Neural progenitor cell (in vitro differentiated cells): Measurements from ENCODE around the gene HEG1. TPM values are rescaled to one million over a fixed set of nuclear protein-coding genes. Genes with fewer than 3 reads are reported as not detected.

Experiments used
- DNase-seq: peaks from one replicate; pipeline ENCODE4 v3.0.0-alpha.2; 2016; ENCODE audit warnings: low spot score
- H2AFZ ChIP-seq: fragments of 200-600 bp; sonication (generic); replicated peaks from 2 replicates; pipeline ENCODE4 v1.6.1; 2016; ENCODE audit warnings: antibody characterized with exemption
- H3F3A ChIP-seq: fragments of 200-600 bp; sonication (generic); 2 replicates; pipeline ENCODE4 v1.6.1; 2016; ENCODE audit warnings: antibody characterized with exemption, low read depth
- H3K27ac ChIP-seq: fragments of 200-600 bp; sonication (generic); 2 replicates; pipeline ENCODE4 v1.5.1; 2016; ENCODE audit warnings: mild to moderate bottlenecking
- H3K27me3 ChIP-seq: fragments of 200-600 bp; sonication (generic); 2 replicates; pipeline ENCODE4 v1.6.1; 2016; ENCODE audit warnings: mild to moderate bottlenecking, moderate library complexity
- H3K36me3 ChIP-seq: fragments of 200-600 bp; sonication (generic); 2 replicates; pipeline ENCODE4 v1.5.1; 2016
- H3K4me1 ChIP-seq: fragments of 200-600 bp; sonication (generic); 2 replicates; pipeline ENCODE4 v1.6.1; 2016; ENCODE audit warnings: mixed run types
- H3K4me2 ChIP-seq: fragments of 200-600 bp; sonication (generic); 2 replicates; pipeline ENCODE4 v1.6.1; 2016
- H3K4me3 ChIP-seq: fragments of 200-600 bp; sonication (generic); 2 replicates; pipeline ENCODE4 v1.5.1; 2016
- H3K79me2 ChIP-seq: fragments of 200-600 bp; sonication (generic); 2 replicates; pipeline ENCODE4 v1.6.1; 2016; ENCODE audit warnings: low read depth
- H3K9ac ChIP-seq: fragments of 200-600 bp; sonication (generic); 2 replicates; pipeline ENCODE4 v1.6.1; 2016
- H3K9me3 ChIP-seq: fragments of 200-600 bp; sonication (generic); 2 replicates; pipeline ENCODE4 v1.5.1; 2016; ENCODE audit warnings: low read depth
- H4K20me1 ChIP-seq: fragments of 200-600 bp; sonication (generic); 2 replicates; pipeline ENCODE4 v1.6.1; 2016; ENCODE audit warnings: low read depth
- H3K27ac Mint-ChIP-seq: 3 replicates; pipeline ENCODE4 v1.8.0; 2021; ENCODE audit warnings: mixed read lengths
- H3K27me3 Mint-ChIP-seq: 2 replicates; pipeline ENCODE4 v1.8.0; 2022; ENCODE audit warnings: low read depth, mild to moderate bottlenecking, inconsistent platforms, moderate library complexity, mixed read lengths; ENCODE audit not compliant: insufficient read depth
- H3K36me3 Mint-ChIP-seq: 3 replicates; pipeline ENCODE4 v1.8.0; 2021; ENCODE audit warnings: mixed read lengths
- H3K4me1 Mint-ChIP-seq: 3 replicates; pipeline ENCODE4 v1.8.0; 2021; ENCODE audit warnings: mixed read lengths
- H3K4me3 Mint-ChIP-seq: 3 replicates; pipeline ENCODE4 v1.8.0; 2021; ENCODE audit warnings: mild to moderate bottlenecking, moderate library complexity, mixed read lengths
- H3K9me3 Mint-ChIP-seq: 3 replicates; pipeline ENCODE4 v1.8.0; 2020; ENCODE audit warnings: mixed read lengths
- CTCF ChIP-seq: fragments of 200-600 bp; sonication (generic); IDR thresholded peaks from 2 replicates; pipeline ENCODE4 v1.5.1; 2017; ENCODE audit warnings: antibody characterized with exemption, mild to moderate bottlenecking
- EZH2 ChIP-seq: fragments of 200-600 bp; sonication (generic); IDR thresholded peaks from 2 replicates; pipeline ENCODE4 v1.6.1; 2017; ENCODE audit warnings: antibody characterized with exemption, mild to moderate bottlenecking, moderate library complexity
- EZH2phosphoT487 ChIP-seq: fragments of 200-600 bp; sonication (generic); IDR thresholded peaks from 2 replicates; pipeline ENCODE4 v1.6.1; 2017; ENCODE audit warnings: antibody characterized with exemption
- total RNA-seq: library from RNA; depleted of rRNA; stranded (reverse); fragments of >200 nt; gene quantifications from 2 replicates; pipeline ENCODE4 v1.2.3, GENCODE V29; 2015; ENCODE audit warnings: low replicate concordance

HEG1 gene
- total RNA-seq, 1 donor from 2014 or later = 11.4 TPM

- Histone ChIP-seq H3K4me3 (no peak overlapping the region), H3K9ac (no peak overlapping the region), H3K27me3 (no peaks in the 10 kb centered on the region), H3K9me3 (no peaks in the 10 kb centered on the region), H3K79me2 (no peaks in the 10 kb centered on the region), H2AFZ (no peak overlapping the region), H3K36me3 (no peaks in the 10 kb centered on the region), H3K4me1 (peaks cover 7% of the 10 kb centered on the region), H3K4me2 (no peak overlapping the region), H3K27ac (no peak overlapping the region), H3F3A (no peaks in the 10 kb centered on the region), H4K20me1 (no peaks in the 10 kb centered on the region)
- H3K27me3 Mint-ChIP-seq = no peaks in the 10 kb centered on the region
- H3K27ac Mint-ChIP-seq = no peak overlapping the region
- TF ChIP-seq EZH2 (no peak), CTCF (no peak), EZH2phosphoT487 (no peak)
- no peaks in the 10 kb centered on the region for H3K4me1 Mint-ChIP-seq
- H3K9me3 Mint-ChIP-seq = peaks cover 2% of the 10 kb centered on the region
- DNase-seq = no peak
- no peaks in the 10 kb centered on the region for H3K36me3 Mint-ChIP-seq
- no peak overlapping the region for H3K4me3 Mint-ChIP-seq
Observed at GRCh38 chr3:124941771-124942170, 114.0 kb downstream of the HEG1 start.

GRCh38 chr3:124939661-124940060 lies 116.1 kb downstream of the HEG1 start:
- H3K27ac Mint-ChIP-seq = no peak overlapping the region
- peak overlapping the region; percentile 77 for H2AFZ ChIP-seq
- no peaks in the 10 kb centered on the region for H3F3A ChIP-seq
- peaks cover 2% of the 10 kb centered on the region for H3K9me3 Mint-ChIP-seq
- H3K4me1 ChIP-seq = peaks cover 7% of the 10 kb centered on the region
- no peak overlapping the region for H3K4me3 ChIP-seq
- H3K4me1 Mint-ChIP-seq = no peaks in the 10 kb centered on the region
- TF ChIP-seq CTCF (no peak), EZH2 (no peak), EZH2phosphoT487 (no peak)
- no peak overlapping the region for H3K4me2 ChIP-seq
- H3K27me3 ChIP-seq = no peaks in the 10 kb centered on the region
- H3K36me3 Mint-ChIP-seq = no peaks in the 10 kb centered on the region
- no peak overlapping the region for H3K4me3 Mint-ChIP-seq
- H3K36me3 ChIP-seq = no peaks in the 10 kb centered on the region
- peak; percentile 14 for DNase-seq
- no peak overlapping the region for H3K27ac ChIP-seq
- H3K27me3 Mint-ChIP-seq = peaks cover 4% of the 10 kb centered on the region
- no peaks in the 10 kb centered on the region for H3K79me2 ChIP-seq
- H3K9me3 ChIP-seq = no peaks in the 10 kb centered on the region
- H3K9ac ChIP-seq = no peak overlapping the region
- H4K20me1 ChIP-seq = no peaks in the 10 kb centered on the region

GRCh38 chr3:124938896-124939295 lies 116.9 kb downstream of the HEG1 start:
- peak overlapping the region; percentile 77 for H2AFZ ChIP-seq
- Mint-ChIP-seq H3K36me3 (no peaks in the 10 kb centered on the region), H3K4me3 (no peak overlapping the region), H3K27me3 (peaks cover 5% of the 10 kb centered on the region), H3K4me1 (no peaks in the 10 kb centered on the region), H3K27ac (no peak overlapping the region), H3K9me3 (peaks cover 2% of the 10 kb centered on the region)
- no peaks in the 10 kb centered on the region for H4K20me1 ChIP-seq
- H3K4me3 ChIP-seq = no peak overlapping the region
- H3K27ac ChIP-seq = no peak overlapping the region
- peaks cover 7% of the 10 kb centered on the region for H3K4me1 ChIP-seq
- no peak overlapping the region for H3K9ac ChIP-seq
- no peaks in the 10 kb centered on the region for H3F3A ChIP-seq
- no peak for TF ChIP-seq EZH2phosphoT487
- TF ChIP-seq CTCF = no peak
- no peak for TF ChIP-seq EZH2
- H3K79me2 ChIP-seq = no peaks in the 10 kb centered on the region
- DNase-seq = no peak
- H3K36me3 ChIP-seq = no peaks in the 10 kb centered on the region
- no peak overlapping the region for H3K4me2 ChIP-seq
- no peaks in the 10 kb centered on the region for H3K27me3 ChIP-seq
- H3K9me3 ChIP-seq = no peaks in the 10 kb centered on the region
